Astrocyte (in vitro differentiated cells and primary cell): ENCODE results near the gene RMP24.

Source experiments
- EZH2 ChIP-seq: IDR thresholded peaks from 2 replicates; pipeline ENCODE4 v1.6.1; 2012; ENCODE audit warnings: mild to moderate bottlenecking, low read length, inconsistent platforms; ENCODE audit not compliant: insufficient read depth
- TF ChIP-seq, protein P1 (sequence below): IDR thresholded peaks from 2 replicates; pipeline ENCODE4 v1.5.1; 2011; ENCODE audit warnings: low read depth, mild to moderate bottlenecking, inconsistent platforms, low read length, moderate library complexity; ENCODE audit not compliant: insufficient read depth

DNA sequence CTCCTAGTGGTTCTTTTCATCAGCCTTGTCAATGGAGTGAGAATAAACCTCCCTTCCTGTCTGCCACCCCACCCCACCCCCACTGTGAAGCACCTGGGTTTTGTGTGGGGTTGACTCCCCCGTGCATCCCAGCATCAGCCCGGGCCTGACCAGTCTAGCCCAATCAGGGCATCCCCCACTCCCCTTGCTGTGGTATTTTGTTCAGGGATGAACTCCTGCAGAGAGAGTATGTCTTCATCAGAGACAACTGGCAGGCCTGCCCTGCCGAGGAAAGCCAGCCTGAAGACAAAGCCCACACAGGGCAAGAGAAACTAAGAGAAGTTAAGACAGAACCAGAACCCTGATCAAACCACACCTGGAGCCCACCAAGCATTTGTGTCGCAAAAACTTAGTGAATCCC lies 36.7 kb upstream of the RMP24 start:
- TF ChIP-seq, protein P1, sequence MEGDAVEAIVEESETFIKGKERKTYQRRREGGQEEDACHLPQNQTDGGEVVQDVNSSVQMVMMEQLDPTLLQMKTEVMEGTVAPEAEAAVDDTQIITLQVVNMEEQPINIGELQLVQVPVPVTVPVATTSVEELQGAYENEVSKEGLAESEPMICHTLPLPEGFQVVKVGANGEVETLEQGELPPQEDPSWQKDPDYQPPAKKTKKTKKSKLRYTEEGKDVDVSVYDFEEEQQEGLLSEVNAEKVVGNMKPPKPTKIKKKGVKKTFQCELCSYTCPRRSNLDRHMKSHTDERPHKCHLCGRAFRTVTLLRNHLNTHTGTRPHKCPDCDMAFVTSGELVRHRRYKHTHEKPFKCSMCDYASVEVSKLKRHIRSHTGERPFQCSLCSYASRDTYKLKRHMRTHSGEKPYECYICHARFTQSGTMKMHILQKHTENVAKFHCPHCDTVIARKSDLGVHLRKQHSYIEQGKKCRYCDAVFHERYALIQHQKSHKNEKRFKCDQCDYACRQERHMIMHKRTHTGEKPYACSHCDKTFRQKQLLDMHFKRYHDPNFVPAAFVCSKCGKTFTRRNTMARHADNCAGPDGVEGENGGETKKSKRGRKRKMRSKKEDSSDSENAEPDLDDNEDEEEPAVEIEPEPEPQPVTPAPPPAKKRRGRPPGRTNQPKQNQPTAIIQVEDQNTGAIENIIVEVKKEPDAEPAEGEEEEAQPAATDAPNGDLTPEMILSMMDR = no peak
- TF ChIP-seq EZH2 = no peak
